Stimulated activated CD4-positive, alpha-beta T cell treated with anti-CD3 and anti-CD28 coated beads, Interleukin-1b, Interleukin-23, amount 100 ng/mL, for 4 hours (primary cell): ENCODE results near the gene JAK1.
"Not testable (repeated sequence)": the region's sequence is repeated elsewhere in the genome, so short reads cannot be mapped to it uniquely, and the experiment has no call there.

Experiments used
- DNase-seq, 2 donors: peaks; one replicate each; pipeline ENCODE4 v3.0.0-alpha.2; 2020; ENCODE audit warnings: low read depth in 2 of 2

Gene JAK1

DNA sequence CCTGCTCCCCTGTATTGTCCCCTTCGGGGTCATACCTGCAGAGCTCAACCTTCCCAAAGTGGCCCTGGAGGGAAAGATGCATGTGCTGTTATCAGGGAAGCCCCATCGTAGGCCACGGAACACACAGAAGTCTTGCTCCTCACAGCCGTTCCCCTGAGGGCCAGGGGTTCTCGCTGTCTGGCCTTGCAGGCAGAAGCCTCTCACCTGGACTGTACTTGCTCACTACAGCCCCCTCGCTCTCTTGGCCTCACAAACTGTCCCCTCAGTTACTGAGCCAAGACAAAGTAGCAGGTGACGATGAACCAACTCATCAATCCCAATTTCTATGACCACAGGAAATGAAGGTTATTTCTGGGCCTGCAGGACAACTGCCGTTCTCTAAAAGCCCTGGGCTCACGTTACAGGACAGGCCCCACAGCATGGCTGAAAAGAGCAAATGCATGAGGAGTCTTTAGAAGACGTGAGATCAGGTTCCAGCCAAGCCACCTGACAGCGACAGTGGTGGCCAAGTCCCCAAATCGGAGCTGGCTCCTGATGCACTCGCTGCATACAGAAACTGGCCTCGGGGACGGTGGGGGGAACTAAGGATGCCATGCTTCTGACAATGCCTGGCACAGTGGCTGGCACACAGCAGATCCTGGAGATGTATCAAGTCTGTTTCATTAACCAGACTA, 126.5 kb downstream of the JAK1 start:
- DNase-seq: no peak

DNA sequence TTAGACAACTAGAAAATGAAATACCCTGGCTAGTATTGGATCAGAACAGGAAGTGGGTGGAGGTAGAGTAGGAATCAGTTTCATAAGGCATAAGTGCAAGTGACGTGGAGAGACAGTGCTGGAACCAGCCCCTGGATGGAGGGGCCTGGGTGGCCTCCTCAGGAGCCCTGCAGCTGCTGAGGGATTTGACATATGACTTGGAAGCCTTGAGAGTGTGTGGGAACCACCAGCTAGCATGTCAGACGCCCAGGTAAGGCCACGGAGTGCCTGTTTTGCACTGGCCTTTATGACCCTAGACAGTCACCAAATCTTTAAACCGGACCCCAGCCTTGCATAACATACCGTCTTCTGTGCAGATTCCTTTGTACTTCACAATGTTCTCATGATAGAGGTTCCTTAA, 127.1 kb downstream of the JAK1 start:
- no peak for DNase-seq

DNA sequence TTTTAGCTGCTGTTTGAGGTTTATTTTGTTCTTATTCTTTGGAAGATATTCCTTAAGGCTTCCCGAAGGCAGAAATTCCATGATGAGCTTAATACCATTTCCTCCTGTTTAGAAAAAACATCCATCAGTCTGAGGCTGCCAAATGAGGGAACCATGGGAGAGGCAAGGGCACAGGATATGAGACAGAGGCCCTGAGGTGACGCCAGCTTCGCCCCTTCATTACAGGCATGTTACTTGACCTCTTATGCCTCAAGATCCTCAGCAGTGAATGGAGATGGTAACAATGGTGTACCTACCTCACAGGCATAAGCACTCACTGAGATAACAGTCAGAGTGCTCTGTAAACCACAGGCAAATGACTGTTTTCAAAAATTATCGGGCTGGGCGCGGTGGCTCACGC, 127.9 kb downstream of the JAK1 start:
- DNase-seq: no peak

DNA sequence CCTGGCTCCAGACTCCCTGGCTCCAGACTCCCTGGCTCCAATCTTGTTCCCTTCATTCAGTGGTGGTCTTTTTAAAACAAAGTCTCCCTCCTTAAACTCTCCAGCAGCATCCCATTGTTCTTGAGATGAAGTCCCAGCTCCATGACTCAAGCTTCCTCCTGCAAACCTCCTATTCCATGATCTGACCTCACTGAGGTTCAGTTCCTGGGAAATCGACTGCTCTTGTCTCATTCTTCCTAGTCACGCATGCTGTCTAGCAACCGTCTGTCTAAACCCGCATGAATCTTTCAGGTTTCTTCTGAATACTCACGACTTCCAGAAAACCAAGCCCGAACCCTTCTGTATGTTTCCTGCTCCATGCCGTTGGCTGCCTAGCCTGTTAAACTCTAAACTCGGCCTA, 129.5 kb downstream of the JAK1 start:
- DNase-seq: no peak

DNA sequence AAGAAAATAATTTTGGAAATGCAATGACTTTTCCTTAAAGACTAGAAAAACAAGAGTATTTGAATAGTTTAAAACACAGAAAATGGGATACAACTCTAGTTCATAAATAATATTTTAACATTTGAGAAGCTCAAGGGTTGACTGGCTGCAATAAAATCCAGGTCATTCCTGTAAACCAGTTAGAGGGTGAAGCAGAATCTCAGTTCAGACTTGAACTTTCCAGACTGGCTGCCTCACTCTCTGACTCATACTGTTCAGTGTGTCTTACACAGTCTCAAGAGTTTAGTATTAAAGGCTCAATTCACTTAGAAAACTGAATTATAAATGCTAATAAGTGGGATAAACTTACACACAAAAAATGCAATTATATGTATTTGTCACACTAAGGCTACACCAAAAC, 131.6 kb downstream of the JAK1 start:
- DNase-seq: no peak

DNA sequence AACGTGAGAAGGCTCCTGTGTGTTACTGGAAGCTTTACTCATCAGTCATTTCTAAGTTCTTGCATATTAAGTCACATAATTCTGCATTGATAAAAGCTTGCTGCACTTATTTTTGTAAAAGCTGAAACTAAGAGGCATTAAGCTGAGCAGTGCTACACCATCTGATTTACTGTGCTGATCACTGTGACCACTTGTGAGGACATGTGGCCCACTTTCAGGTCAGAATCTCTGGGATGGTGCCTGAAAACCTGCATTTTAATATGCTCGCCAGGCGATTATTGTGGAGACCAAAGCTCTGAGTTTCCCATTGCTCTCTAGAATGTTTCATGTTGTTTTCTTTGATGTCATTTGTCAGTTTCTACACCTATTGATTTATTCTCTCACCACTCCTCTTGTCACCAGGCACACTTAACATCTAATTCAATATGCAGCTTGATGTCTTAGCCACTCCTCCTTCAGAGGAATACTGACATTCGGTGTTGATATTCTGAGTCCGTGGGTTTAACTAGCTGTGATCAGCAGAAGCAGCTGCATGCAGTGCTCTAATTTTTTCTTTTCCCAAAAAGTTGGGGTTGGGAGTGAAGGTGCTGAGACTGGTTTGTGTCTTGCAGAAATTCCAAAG, 136.2 kb downstream of the JAK1 start:
- DNase-seq: no peak

DNA sequence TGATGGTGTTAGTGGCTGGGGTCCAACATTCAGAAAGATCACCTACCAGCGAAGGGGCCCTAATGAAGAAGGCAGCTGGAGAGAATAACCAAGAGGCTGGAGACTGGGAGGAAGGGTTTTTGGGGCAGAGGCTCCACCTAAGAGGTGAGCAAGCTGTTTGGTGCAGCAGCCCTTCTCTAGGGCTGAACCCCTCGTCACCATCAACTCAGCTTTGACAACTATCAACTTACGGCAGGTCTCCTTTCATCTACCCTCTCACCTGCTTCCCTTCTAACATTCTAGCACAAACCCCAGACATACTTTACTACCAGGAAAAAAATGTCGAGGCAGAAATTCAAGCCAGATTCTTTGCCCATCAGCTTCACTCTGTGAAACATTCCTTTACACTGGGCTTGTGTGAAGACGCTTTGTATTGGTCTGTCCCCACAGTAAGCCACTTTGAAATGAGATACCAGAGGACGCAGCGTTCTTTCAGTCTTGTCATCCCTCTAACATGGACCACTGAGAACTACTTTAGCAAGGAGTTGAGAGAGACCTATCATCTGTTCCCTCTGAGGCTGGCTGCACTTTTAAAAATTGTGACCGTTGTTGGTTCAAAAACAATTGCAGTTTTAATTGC, 136.8 kb downstream of the JAK1 start:
- DNase-seq: no peak

DNA sequence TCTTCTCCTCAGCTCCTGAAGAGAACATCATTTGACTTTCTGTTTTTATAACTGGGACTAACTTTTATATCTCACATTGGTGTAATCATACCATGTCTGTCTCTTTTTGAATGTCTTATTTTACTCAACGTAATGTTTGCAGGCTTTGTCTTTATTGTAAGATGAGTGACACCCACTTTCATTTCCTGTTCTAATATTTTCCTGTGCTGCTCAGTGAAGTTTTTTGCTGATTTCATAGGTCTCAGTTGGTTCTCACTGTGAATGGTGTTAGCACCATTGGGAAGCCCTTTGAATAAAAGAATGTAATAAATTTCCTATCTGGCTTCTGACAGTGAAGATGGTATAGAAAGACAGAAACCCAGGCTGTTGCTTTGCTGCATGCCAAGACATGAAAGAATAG, 137.5 kb downstream of the JAK1 start:
- no peak for DNase-seq

DNA sequence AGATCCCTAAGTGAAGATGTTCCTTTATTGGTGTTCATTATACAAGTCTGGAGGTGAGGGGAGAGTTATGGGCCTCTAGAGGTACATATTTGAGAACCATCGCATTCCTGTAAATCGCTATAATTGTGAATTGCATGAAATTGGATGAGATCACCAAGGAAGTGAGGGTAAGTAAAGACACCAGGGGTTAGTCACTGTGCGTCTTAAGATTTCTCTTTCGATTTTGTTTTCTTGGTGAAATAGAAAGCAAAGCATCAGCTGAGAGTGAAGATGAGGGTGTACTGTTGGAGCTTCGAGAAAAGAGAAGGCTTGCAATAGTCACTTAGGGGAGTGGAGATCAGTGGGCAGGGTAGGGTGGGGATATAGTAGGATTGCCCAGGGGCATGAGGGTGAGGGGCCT, 139.4 kb downstream of the JAK1 start:
- DNase-seq: no peak

DNA sequence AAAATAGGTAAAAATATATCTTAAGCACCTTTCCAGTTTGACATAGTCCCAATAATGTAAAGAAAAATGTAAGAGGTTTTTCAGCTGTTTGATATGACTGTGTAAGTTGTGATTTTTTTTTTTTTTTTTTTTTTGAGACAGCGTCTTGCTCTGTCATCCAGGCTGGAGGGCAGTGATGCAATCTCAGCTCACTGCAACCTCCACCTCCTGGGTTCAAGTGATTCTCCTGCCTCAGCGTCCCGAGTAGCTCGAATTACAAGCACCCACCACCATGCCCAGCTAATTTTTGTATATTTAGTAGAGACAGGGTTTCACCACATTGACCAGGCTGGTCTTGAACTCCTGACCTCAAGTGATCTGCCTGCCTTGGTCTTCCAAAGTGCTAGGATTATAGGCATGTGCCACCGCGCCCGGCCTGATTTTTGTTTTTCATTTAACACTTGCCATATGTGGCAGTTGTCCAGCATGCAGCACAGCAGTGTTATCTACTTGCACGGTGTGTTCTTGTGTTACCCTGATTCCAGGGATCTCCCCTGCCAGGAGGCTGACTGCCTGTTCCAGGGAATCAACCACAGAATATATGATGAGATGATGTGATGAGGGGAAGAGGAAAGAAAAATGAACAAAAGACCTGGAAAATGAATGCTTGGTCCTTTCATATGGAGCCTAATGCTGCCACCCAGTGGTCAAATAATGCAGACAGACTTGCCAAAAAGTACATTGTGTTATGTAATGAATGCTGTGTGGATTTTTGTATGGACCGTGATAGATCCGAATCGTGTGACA, 142.5 kb downstream of the JAK1 start:
- DNase-seq: peak; percentile 23 to 55

DNA sequence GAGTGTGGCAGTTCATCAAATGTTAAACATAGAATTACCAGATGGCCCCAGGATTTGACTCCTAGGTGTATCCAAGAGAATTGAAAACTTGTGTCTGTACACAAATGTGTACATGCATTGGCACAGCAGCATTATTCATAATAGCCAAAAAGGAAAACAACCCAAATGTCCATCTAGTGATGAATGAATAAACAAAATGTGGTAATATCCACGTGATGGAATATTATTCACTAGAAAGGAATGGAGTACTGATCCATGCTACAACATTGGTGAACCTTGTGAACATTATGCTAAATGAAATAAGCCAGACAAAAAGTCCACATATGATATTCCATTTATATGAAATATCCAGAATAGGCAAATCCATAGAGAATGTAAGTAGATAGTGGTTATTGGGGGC, 143.7 kb downstream of the JAK1 start:
- no peak for DNase-seq

DNA sequence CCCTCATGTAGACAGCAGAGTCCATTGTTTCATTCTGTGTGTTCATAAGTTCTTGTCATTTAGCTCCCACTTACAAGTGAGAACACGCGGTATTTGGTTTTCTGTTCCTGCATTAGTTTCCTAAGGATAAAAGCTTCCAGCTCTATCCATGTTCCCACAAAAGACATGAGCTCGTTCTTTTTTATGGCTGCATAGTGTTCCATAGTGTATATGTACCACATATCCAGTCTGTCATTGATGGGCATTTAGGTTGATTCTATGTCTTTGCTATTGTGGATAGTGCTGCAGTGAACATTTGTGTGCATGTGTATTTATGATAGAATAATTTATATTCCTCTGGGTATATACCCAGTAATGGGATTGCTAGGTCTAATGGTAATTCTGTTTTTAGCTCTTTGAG, 145.8 kb downstream of the JAK1 start:
- not testable (repeated sequence) for DNase-seq

DNA sequence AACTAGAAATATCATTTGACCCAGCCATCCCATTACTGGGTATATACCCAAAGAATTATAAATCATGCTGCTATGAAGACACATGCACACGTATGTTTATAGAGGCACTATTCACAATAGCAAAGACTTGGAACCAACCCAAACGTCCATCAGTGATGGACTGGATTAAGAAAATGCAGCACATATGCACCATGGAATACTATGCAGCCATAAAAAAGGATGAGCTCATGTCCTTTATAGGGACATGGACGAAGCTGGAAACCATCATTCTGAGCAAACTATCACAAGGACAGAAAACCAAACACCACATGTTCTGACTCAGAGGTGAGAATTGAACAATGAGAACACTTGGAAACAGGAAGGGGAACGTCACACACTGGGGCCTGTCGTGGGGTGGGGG, 149.0 kb downstream of the JAK1 start:
- not testable (repeated sequence) for DNase-seq

DNA sequence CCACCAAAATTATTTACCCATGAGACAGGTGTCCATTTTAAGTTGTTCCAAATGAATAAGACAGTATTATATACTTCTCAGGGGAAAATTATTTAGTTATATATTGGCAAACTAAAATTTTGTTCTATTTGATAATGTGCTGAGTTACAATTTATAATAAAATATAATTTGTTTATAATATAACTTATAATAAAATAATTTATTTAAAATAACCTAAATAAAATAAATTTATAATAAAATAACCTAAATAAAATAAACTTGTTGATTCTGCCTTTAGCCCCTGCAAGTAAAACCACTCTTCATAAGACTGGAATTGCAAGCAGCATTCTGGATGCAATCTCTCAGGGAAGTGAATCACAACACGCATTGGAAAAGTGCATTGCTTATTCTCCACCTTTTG, 151.9 kb downstream of the JAK1 start:
- DNase-seq: no peak

DNA sequence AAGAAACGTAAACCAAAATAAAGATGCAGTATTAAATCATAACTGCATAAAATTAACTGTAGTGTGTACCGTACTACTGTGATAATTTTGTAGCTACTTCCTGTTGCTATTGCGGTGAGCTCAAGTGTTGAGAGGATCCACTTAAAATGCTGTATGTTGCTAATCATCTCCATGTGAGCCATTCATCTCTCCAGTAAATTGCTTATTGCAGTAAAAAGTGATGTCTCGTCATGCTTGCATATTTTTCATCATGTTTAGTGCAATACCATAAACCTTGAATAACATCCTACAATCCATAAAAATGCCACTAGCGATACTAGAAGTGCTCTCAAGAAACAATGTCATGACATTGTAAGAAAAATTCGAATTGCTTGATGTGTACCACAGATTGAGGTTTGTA, 155.2 kb downstream of the JAK1 start:
- no peak for DNase-seq

DNA sequence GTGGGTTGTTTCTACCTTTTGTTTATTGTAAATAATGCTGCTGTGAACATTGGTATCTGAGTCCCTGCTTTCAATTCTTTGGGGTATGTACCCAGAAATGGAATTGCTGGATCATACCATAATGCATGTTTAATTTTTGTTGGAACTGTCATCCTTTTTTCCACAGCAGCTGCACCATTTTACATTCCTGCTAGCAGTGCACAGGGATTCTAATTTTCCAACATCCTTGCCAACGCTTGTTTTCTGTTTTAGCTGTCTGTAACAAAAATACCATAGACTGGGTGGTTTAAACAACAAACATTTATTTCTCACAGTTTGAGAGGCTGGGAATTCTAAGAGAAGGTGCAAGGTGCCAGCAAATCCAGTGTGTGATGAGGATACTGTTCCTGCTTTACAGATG, 156.3 kb downstream of the JAK1 start:
- DNase-seq: no peak

DNA sequence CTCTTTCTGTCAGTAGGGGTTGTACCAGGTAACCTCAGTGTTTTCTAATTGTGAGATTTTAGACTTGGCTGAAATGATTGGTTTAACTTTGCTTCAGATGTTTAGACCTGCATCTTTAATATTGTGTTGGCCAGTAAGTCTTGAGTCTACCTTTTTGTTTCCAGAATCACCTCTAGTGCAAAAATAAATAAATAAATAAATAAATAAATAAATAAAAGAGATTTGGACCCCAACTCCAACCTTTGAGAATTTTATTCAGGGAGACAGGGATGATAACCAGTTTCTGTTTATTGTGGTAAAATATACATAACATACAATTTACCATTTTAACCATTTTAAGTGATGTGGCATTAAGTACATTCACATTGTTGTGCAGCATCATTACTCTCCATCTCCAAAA, 157.0 kb downstream of the JAK1 start:
- no peak for DNase-seq

DNA sequence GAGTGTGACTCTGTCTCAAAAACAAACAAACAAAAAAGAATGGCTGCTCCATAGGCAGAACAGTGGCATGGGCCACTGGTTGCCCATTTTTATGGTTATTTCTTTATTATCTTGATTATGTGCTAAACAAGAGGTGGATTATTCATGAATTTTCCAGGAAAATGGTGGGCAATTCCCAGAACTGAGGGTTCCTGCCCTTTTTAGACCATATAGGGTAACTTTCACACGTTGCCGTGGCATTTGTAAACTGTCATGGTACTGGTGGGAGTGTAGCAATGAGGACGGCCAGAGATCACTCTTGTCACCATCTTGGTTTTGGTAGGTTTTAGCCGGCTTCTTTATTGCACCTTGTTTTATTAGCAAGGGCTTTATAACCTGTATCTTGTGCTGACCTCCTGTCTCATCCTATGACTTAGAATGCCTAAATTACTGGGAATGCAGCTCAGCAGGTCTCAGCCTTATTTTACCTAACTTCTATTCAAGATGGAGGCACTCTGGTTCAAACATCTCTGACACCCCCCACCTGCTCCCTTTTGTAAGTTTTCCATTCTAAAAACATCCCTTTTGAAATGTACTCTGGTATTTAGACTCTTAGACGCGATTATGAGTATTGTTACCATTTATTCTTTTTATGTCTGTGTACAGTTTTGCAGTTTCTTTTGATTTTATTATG, 164.4 kb downstream of the JAK1 start:
- DNase-seq: no peak

DNA sequence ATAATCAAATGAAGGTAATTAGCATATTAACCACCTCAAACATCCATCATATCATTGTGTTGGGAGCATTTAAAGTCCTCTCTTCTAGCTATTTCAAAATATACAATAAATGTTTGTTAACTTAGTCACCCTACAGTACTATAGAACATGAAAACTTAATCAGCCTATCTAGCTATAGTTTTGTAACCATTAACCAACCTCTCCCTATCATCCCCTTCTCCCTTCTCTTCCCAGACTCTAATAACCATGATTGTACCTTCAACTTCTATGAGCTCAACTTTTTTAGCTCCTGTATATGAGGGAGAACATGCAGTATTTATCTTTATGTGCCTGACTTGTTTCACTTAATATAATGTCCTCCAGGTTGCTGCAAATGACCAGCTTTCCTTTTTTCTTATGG, 167.5 kb downstream of the JAK1 start:
- DNase-seq: no peak

DNA sequence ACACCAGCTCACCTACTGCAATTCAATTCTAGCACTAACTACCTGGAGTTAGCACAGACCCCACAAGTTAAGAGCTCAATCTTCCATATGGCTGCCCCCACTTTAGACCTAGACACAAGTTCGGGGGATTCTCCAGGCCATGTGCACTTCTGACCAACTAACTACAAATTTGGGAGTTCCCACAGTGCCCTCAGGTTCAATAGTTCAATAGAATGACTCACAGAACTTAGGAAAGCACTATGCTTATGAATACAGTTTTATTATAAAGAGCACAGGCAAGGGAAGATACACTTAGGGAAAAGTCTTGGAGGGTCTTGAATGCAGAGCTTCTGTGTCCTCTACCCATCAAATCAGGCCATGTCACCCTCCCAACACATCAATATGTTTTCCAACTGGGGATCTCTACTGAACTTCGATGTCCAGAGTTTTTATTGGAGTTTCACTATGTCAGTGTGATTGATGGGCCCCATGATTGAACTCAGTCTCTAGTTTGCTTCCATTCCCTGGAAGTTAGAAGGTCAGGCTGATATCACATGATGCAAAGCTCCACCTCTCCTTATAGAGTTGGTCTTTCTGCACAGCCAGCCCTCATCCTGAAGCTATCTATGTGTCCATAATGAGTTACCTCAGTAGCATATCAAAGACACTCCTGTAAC, 175.4 kb downstream of the JAK1 start:
- DNase-seq: no peak
